Activated T-helper 1 cell treated with anti-CD3 and anti-CD28 coated beads, Interleukin-2, amount 50 U/mL, for 16 hours (primary cell): Measurements from ENCODE around the gene TTR.

Source experiments
- DNase-seq, 2 donors: peaks; one replicate each; pipeline ENCODE4 v3.0.0-alpha.2; 2020; ENCODE audit warnings: low read depth in 1 of 2, low spot score in 1 of 2

Gene TTR

GRCh38 chr18:31578126-31578525, 13.6 kb upstream of the TTR start:
- DNase-seq = no peak

- DNase-seq = no peak
These were observed 12.3 kb upstream of the TTR start for GRCh38 chr18:31579375-31579774.

- no peak for DNase-seq
These were observed 10.0 kb upstream of the TTR start for GRCh38 chr18:31581498-31582197.

- DNase-seq = no peak
These were observed 8.4 kb upstream of the TTR start for GRCh38 chr18:31583185-31583854.

GRCh38 chr18:31585991-31586390, 5.7 kb upstream of the TTR start:
- no peak for DNase-seq

- no peak for DNase-seq
These were observed 5.1 kb upstream of the TTR start for GRCh38 chr18:31586616-31587015.

- DNase-seq = no peak
These were observed 4.1 kb upstream of the TTR start for GRCh38 chr18:31587529-31587928.

- DNase-seq = no peak
These were observed 1.1 kb upstream of the TTR start for GRCh38 chr18:31590570-31590969.

- DNase-seq = no peak
These were observed 564 bp upstream of the TTR start for GRCh38 chr18:31591113-31591512.

GRCh38 chr18:31592506-31593157, 955 bp downstream of the TTR start:
- no peak for DNase-seq

GRCh38 chr18:31595121-31595771, 3.6 kb downstream of the TTR start:
- DNase-seq = no peak

GRCh38 chr18:31596081-31596872, 4.6 kb downstream of the TTR start:
- no peak for DNase-seq

GRCh38 chr18:31598021-31598805, 6.5 kb downstream of the TTR start:
- no peak for DNase-seq

- DNase-seq = no peak
These were observed 11.6 kb downstream of the TTR start for GRCh38 chr18:31603315-31603714.

- DNase-seq = no peak
These were observed 14.6 kb downstream of the TTR start for GRCh38 chr18:31606265-31606664.

- DNase-seq = no peak
These were observed 15.7 kb downstream of the TTR start for GRCh38 chr18:31607384-31607783.

- no peak for DNase-seq
These were observed 18.2 kb downstream of the TTR start for GRCh38 chr18:31609886-31610285.

GRCh38 chr18:31610286-31611205, 18.9 kb downstream of the TTR start:
- DNase-seq = no peak

- no peak for DNase-seq
These were observed 19.8 kb downstream of the TTR start for GRCh38 chr18:31611511-31611910.
